Coronary artery (tissue), 2 donors: ENCODE data around the gene SLC6A4.
A peak's percentile ranks its signal among the peaks of the same experiment; 100 is the strongest.

ENCODE experiments used
- DNase-seq: peaks from one replicate; pipeline ENCODE4 v3.0.0-alpha.2; 2017; ENCODE audit warnings: low spot score
- H3K27ac ChIP-seq, 2 donors: fragments of 200-600 bp; sonication (generic); one replicate each; pipeline ENCODE4 v1.5.1; 2016 to 2019
- H3K4me3 ChIP-seq: fragments of 200-600 bp; sonication (generic); 2 replicates; pipeline ENCODE4 v1.5.1; 2016; ENCODE audit warnings: mild to moderate bottlenecking, moderate library complexity
- CTCF ChIP-seq: fragments of 200-600 bp; sonication (generic); IDR thresholded peaks from one replicate; pipeline ENCODE4 v1.5.1; 2019; ENCODE audit warnings: antibody characterized with exemption

The SLC6A4 gene

DNA sequence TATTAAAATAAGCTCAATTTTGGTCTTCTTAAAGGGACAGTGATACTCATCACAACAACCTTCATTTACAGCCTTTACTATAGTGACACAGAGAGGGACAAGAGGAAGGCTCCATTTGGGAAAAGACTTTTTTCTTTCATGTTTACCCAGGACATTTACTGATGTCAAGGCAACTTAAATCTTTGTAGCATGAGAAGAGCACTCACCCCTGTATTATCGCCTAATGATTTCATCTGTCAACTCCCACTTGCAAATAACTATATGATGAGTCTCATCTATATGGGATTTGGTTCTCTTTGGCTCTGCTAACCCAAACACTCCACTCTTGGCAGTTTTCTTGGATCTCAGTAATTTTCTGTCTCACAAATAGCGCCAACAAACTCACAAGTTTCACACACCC, 32.1 kb upstream of the SLC6A4 start:
- Histone ChIP-seq H3K4me3 (no peak overlapping the region), H3K27ac (no peak overlapping the region)
- TF ChIP-seq CTCF: no peak
- DNase-seq: no peak

- H3K27ac ChIP-seq: peak overlapping the region; percentile 55 to 80
- H3K4me3 ChIP-seq: no peak overlapping the region
- no peak for DNase-seq
- TF ChIP-seq CTCF: no peak
Measured at GRCh38 chr17:30263552-30264333, 28.2 kb upstream of the SLC6A4 start.

- no peak for DNase-seq
- TF ChIP-seq CTCF: no peak
- Histone ChIP-seq H3K27ac (no peak overlapping the region), H3K4me3 (no peak overlapping the region)
Measured at GRCh38 chr17:30256756-30257506, 21.4 kb upstream of the SLC6A4 start.

DNA sequence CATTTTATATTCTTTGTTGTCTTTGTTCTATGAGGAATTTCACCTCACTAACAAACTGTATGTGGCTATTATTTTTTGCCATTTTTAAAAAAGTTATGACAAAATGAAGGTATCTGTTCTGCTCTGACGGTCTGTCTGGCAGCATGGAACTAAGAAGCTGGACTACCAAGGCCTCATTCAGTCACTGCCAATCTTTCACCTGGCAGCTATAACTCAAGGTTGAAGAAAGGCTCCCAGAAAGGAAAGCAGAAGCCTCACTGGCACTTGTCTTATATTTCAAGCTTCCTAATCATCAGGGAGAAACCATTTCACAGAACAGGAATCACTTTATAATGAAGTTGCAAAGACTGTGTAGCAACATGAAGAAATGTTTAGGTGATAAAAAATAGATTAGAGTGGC, 18.7 kb upstream of the SLC6A4 start:
- TF ChIP-seq CTCF: no peak
- DNase-seq: no peak

DNA sequence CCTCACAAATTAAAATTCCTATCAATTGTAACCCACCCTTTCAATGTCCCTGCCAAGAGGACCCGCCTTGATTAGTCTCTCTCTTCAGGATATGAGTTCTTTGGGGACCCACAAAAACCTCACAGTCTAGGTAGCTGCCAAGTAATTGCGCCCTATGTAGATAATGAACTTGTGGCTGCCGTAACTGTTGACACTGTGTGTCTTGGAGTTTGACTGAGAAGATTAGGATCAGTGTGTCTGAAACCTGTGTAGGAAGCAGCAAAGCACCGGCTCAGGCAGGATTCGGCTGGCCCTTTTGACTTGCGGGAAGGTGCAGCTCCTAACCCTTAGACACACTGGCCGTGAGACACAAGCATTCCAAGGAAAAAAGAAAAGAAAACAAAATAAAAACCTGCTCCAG, 17.8 kb upstream of the SLC6A4 start:
- Histone ChIP-seq H3K27ac (no peak overlapping the region), H3K4me3 (no peak overlapping the region)
- no peak for TF ChIP-seq CTCF
- no peak for DNase-seq

More for the DNA sequence above, 18.7 kb upstream of the SLC6A4 start:
- H3K4me3 ChIP-seq: no peak overlapping the region
- H3K27ac ChIP-seq: no peak overlapping the region

- Histone ChIP-seq H3K4me3 (no peak overlapping the region), H3K27ac (no peak overlapping the region)
- TF ChIP-seq CTCF: no peak
- DNase-seq: no peak
Measured at GRCh38 chr17:30251931-30252330, 16.4 kb upstream of the SLC6A4 start.

- DNase-seq: no peak
- no peak for TF ChIP-seq CTCF
- Histone ChIP-seq H3K4me3 (no peak overlapping the region), H3K27ac (no peak overlapping the region)
Measured at GRCh38 chr17:30249460-30249859, 14.0 kb upstream of the SLC6A4 start.
